Brain microvascular endothelial cell (primary cell): ENCODE data around the gene CHRND.

Experiments used
- DNase-seq: peaks from one replicate; pipeline ENCODE4 v3.0.0-alpha.2; 2020
- H3K27ac ChIP-seq: fragments of 250-450 bp; sonication (Bioruptor Pico); 2 replicates; pipeline ENCODE4 v1.5.1; 2020; ENCODE audit warnings: mild to moderate bottlenecking, moderate library complexity
- H3K27me3 ChIP-seq: fragments of 250-450 bp; sonication (Bioruptor Pico); replicated peaks from 2 replicates; pipeline ENCODE4 v1.5.1; 2020; ENCODE audit warnings: mild to moderate bottlenecking
- H3K36me3 ChIP-seq: fragments of 250-450 bp; sonication (Bioruptor Pico); replicated peaks from 2 replicates; pipeline ENCODE4 v1.5.1; 2020; ENCODE audit warnings: mild to moderate bottlenecking
- H3K4me3 ChIP-seq: 2 replicates; pipeline ENCODE4 v1.5.1; 2011; ENCODE audit warnings: low read depth, mild to moderate bottlenecking, control low read depth, low read length, moderate library complexity
- in situ Hi-C: cut with HindIII; loops from 2 replicates; pipeline ENCODE4 v1.10.0; 2017; ENCODE audit warnings: low sequenced_read_pairs, low pct_ligation_motif_present
- TF ChIP-seq, protein P1 (sequence below): IDR thresholded peaks from 2 replicates; pipeline ENCODE4 v1.5.1; 2011; ENCODE audit warnings: low read depth, mild to moderate bottlenecking, moderate library complexity, low read length, control low read depth, inconsistent platforms; ENCODE audit errors: missing control alignments

CHRND gene

DNA sequence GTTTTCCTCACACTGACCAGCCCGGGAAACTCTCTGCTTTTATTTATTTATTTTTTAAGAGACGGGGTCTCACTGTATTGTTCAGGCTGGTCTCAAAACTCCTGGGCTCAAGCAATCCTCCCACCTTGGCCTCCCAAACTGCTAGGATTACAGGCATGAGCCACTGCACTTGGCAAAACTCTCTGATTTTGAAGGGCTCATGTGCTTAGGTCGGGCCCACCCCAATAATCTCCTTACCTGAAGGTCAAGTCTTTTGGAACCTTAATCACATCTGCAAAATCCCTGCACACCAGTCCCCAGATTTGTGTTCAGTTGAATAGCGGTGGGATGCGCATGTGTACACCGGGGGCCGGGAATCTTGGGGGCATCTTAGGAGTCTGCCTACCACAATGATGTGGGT is 30.7 kb upstream of the CHRND start:
- in situ Hi-C loops = no loop called here
- Histone ChIP-seq H3K4me3 (no peak overlapping the region), H3K27ac (no peak overlapping the region), H3K27me3 (peaks cover 2% of the 10 kb centered on the region), H3K36me3 (no peaks in the 10 kb centered on the region)
- TF ChIP-seq, protein P1, sequence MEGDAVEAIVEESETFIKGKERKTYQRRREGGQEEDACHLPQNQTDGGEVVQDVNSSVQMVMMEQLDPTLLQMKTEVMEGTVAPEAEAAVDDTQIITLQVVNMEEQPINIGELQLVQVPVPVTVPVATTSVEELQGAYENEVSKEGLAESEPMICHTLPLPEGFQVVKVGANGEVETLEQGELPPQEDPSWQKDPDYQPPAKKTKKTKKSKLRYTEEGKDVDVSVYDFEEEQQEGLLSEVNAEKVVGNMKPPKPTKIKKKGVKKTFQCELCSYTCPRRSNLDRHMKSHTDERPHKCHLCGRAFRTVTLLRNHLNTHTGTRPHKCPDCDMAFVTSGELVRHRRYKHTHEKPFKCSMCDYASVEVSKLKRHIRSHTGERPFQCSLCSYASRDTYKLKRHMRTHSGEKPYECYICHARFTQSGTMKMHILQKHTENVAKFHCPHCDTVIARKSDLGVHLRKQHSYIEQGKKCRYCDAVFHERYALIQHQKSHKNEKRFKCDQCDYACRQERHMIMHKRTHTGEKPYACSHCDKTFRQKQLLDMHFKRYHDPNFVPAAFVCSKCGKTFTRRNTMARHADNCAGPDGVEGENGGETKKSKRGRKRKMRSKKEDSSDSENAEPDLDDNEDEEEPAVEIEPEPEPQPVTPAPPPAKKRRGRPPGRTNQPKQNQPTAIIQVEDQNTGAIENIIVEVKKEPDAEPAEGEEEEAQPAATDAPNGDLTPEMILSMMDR = no peak
- DNase-seq = no peak

DNA sequence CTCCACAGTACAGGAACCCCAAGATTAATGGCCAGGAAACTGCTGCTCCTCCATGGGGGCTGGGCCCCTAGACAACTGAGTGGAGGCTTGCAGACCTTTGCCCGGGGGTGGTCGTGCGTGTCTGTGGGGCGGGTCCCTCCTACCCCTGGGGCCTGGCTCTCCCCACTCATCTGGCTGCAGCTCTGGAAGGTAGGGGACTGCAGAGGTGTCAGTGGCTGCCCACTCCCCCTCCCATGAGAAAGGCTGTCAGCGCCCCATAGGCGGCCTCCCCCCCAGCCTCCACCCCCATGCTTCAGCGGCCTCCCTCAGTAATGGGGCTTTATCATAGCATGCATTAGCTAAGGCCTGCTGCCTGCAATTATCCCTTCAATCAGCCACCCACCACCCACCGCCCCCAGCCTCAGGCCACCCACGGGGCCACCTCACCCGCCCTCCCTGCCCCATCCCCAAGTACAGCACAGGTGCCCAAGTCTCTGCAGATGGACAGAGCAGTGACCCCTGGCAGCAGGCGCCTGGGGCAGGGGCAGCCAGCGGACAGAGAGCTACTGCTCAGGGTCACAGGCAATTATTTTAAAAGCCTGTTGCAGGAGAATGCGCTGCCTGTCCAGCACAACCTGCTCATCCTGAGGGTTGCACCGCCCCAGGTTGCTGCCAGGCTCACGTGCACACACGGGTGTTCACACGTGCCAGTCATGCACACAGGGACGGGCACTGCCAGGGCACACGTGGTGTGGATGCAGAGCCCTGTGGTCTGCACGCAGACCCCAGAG is 29.3 kb upstream of the CHRND start:
- Histone ChIP-seq H3K27ac (no peak overlapping the region), H3K4me3 (no peak overlapping the region), H3K36me3 (no peaks in the 10 kb centered on the region), H3K27me3 (peaks cover 10% of the 10 kb centered on the region)
- no peak for DNase-seq
- TF ChIP-seq, protein P1 = no peak
- in situ Hi-C loops = no loop called here

DNA sequence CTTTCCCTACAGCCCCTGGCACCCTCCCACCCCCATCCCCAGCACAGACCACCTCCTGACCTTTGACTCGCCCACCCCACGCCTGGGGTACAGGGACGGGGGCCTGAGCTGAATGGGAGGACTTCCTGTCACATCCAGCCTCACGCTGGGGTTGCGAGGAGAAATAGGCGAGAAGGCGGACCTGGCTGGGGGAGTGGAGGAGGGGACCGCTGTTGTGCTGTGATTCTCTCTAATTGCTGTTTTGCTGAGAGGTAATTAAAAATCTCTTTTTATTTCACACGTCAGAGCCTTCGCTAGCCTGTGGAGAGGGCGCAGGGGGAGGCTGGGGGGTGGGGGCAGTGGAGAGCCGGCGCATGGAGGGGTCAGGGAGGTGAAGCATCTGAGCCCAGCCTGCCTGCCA is 28.6 kb upstream of the CHRND start:
- no peak overlapping the region for H3K4me3 ChIP-seq
- H3K27me3 ChIP-seq = peaks cover 13% of the 10 kb centered on the region
- H3K36me3 ChIP-seq = no peaks in the 10 kb centered on the region
- no peak for DNase-seq
- in situ Hi-C loops = no loop called here
- no peak overlapping the region for H3K27ac ChIP-seq
- TF ChIP-seq, protein P1 = no peak

DNA sequence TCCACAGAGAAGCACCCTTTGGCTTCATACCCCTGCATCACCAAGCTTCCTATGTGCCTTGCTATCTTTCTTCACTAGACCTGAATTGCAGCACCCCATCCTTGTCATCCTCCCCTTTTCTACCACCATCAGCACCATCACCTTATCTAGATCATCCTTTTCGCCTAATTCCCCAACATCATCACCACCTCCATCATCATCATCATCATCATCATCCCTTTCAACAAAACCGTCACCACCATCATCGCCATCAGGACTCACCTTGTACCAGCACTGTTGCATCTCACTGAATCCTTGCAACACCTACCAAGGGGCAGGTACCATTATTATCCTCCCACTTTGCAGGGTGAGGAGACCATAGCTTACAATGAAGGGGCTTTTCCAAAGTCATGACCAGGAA is 27.5 kb upstream of the CHRND start:
- Histone ChIP-seq H3K27ac (no peak overlapping the region), H3K36me3 (no peaks in the 10 kb centered on the region), H3K4me3 (no peak overlapping the region), H3K27me3 (peaks cover 22% of the 10 kb centered on the region)
- no peak for DNase-seq
- TF ChIP-seq, protein P1 = no peak
- in situ Hi-C loops = no loop called here

DNA sequence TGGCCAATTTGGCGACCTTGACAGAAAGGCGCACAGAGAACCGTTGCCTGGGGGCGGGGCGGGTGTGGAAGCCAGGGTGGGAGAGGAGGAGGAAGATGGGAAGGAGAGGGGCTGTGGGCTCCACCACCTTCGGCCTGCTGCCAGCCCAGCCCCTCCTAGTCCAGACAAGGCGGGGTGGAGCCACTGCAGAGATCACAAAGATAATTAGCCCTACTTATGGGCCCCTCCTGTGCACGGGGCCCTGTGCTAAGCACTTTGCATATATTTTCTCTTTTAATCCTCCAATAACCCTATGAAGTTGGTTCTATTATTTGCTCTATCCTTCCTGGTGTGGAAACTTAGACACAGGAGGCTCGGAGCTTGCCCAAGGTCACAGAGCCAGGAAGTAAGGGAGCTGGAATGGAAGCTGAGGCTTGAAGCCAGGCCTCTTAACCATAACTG is 24.6 kb upstream of the CHRND start:
- Histone ChIP-seq H3K4me3 (no peak overlapping the region), H3K27ac (no peak overlapping the region), H3K27me3 (peaks cover 47% of the 10 kb centered on the region), H3K36me3 (no peaks in the 10 kb centered on the region)
- in situ Hi-C loops = no loop called here
- no peak for DNase-seq
- TF ChIP-seq, protein P1 = no peak

DNA sequence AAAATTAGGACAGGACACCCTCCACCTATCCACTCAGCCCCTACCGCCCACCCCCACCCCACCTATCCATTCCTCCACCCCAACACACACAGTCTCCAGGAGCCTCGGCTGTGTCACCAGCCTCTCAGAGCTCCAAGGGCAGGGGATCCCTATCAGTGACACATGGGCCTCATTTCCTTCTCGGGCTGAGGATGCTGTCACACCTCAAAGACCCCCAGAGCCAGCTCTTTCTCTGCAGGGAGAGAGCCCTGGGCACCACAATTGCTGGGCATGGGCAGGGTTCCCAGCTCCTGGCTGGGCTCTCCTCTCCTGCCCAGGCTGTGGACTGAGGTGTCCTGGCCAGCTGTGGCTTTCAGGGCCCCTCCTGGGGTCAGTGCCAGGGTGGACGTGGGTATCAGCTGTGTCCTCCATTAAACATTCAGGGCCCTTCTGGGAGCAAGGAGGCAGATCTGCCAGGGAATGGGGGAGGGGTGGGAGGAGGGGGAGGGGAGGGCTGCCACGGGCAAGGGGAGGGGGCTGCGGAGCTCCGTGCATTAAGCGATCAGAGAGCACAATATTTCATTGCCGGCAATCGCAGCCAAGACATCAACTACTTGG is 24.1 kb upstream of the CHRND start:
- no peak overlapping the region for H3K27ac ChIP-seq
- TF ChIP-seq, protein P1 = no peak
- H3K36me3 ChIP-seq = no peaks in the 10 kb centered on the region
- H3K27me3 ChIP-seq = peaks cover 52% of the 10 kb centered on the region
- in situ Hi-C loops = no loop called here
- no peak for DNase-seq
- no peak overlapping the region for H3K4me3 ChIP-seq
